ENCODE measurements around the gene HOXC10. TPM values are rescaled to one million over a fixed set of nuclear protein-coding genes. Genes with fewer than 3 reads are reported as not detected.
A peak's percentile ranks its signal among the peaks of the same experiment; 100 is the strongest.

The HOXC10 gene
- total RNA-seq, 1 experiment from 2014 or later, result not detected

DNA sequence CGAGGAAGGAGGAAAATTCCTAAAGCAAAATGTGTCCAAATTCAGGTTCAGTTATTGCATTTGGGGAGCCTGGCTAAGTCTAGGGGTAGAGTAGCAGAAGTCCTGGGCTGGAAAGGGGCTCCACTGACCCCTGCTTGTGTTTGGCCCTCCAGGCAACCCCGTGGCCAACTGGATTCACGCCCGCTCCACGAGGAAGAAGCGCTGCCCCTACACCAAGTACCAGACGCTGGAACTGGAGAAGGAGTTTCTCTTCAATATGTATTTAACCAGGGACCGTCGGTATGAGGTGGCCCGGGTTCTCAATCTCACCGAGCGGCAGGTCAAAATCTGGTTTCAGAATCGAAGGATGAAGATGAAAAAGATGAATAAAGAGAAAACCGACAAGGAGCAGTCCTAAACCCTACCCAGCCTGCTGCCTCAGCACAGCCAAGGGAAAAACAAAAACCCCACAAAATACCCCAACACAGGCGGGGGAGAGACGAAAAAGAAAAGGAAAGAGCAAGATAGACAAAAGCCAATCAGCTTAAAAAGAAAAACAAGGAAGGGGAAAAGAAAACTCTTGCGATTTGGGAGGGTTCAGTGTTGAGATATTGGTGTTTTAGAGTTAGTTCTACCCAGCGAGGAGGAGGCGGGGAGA lies 17.4 kb downstream of the HOXC10 start:
- Histone ChIP-seq H3K27me3 (ENCODE audit: control insufficient read depth, insufficient read depth, low read length) (peaks cover 100% of the 10 kb centered on the region), H3K36me3 (replicated peaks; ENCODE audit: control insufficient read depth, insufficient read depth, low read length) (no peaks in the 10 kb centered on the region), H3K4me3 (ENCODE audit: insufficient read depth, low read depth, low read length) (no peak overlapping the region)
- DNase-seq, result no peak

DNA sequence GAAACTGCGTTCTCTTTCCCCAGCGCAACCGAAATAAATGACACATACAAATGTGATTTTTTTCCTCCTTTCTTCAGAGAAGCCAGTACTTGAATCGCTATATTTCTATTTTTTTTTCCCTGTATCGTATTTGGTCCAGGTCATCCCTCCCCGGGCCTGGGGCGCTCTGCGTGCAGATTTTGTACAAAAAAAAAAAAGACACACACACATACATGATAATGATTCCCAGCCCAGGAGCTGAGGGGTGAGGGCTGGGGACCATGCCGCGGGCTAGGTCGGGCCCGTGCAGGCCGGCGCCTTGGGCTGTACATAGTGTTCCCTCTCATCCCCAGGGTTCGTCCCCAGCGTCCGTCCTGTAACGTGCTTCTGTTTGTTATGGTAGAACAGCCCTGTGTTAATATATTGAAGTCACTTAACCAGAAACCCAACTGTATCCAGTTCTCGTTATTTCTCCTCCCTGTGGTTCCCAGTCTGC lies 18.0 kb downstream of the HOXC10 start:
- no peak for DNase-seq
- Histone ChIP-seq H3K36me3 (replicated peaks; ENCODE audit: control insufficient read depth, insufficient read depth, low read length) (no peaks in the 10 kb centered on the region), H3K27me3 (ENCODE audit: control insufficient read depth, insufficient read depth, low read length) (peaks cover 100% of the 10 kb centered on the region), H3K4me3 (ENCODE audit: insufficient read depth, low read depth, low read length) (no peak overlapping the region)

DNA sequence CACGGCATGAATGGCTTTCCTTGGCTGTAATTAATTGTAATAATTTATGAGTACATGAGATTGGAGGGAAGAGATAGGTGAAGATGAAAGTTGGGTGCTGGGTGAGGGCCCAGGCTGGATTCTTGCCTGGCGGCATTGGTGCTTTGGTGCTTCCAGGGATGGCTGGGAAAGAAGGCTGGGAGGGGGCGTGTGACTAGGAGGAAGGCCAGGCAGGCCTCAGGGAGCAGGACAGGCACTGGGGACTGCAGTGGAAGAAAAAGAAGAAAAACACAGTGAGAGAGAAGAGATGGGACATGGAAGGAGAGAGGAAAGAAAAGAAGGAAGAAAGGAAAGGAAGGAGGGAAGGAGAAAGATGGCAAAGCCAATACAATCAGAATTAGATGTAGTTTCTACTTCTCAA lies 18.7 kb downstream of the HOXC10 start:
- Histone ChIP-seq H3K4me3 (ENCODE audit: insufficient read depth, low read depth, low read length) (no peak overlapping the region), H3K27me3 (ENCODE audit: control insufficient read depth, insufficient read depth, low read length) (peaks cover 100% of the 10 kb centered on the region), H3K36me3 (replicated peaks; ENCODE audit: control insufficient read depth, insufficient read depth, low read length) (no peaks in the 10 kb centered on the region)
- no peak for DNase-seq

DNA sequence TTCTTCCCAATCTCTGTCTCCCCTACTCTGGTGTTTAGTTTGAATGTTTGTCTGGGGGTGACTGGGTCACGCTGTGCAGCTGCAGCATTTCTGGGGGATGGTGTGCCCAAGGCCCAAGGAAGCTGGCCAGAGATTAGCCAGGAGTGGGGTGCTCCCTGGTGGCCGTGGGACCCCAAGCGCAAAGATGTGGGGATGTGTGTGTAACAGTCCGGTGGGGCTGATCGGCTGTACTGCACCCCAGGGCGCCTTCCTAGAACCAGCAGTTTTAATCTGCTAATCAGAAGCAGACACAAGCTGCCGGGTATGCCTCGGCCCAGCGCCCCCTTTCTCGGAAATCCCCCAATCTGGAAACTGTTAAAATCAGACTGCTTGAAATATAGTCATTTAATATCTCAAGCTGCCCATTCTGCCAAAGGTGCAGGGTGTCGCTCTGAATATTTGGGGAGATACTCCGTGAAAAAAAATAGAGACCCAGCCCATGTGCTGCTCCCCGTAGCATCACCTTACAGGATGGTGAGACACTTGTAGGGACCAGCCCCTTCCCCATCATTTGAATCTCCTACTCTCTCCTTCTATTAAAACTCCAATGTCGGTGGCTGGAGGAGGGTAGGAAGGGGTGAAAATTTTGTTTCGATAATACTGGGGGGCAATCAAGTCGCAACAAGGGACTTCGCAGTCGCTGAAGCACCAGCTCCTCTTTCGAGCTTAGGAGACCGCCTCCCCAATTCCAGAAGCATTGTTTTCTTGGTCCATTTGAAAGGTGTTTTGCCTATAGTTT lies 19.3 kb downstream of the HOXC10 start:
- Histone ChIP-seq H3K4me3 (ENCODE audit: insufficient read depth, low read depth, low read length) (no peak overlapping the region), H3K36me3 (replicated peaks; ENCODE audit: control insufficient read depth, insufficient read depth, low read length) (no peaks in the 10 kb centered on the region), H3K27me3 (ENCODE audit: control insufficient read depth, insufficient read depth, low read length) (peaks cover 100% of the 10 kb centered on the region)
- DNase-seq, result no peak

DNA sequence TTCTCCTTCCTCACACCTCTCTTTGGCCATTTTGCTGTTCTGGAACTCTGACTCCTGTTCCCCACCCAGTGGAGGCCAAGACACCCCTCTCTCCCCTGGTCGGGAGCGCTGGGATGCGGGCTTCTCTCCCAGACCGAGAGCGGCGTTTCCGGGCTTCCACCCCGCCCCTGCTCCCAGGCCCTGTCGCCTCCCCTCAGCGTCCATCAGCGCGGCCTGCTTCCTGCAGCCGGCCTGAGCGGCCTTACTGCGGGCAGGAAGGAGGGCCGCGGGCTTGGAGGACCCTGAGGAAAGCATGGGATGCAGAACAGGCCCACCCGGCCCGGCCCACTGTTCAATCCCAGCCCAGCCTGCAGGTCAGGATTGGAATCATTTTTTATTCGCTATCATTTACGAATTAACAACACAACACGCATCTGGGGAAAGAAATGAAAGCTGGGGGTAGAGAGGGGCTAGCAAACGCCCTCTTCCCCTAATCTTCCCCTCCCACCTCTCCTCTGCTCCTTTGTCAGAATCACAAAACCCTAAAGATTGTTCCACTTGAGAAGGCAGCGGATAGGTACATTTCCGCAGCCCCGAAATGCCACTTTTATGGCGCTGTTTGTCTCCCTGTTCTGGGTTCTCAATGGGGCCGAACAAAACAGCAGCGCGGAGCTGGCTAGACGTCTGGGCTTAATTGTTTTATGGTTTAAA lies 20.0 kb downstream of the HOXC10 start:
- peak; percentile 70 for DNase-seq
- peaks cover 100% of the 10 kb centered on the region for H3K27me3 ChIP-seq (ENCODE audit: control insufficient read depth, insufficient read depth, low read length)
- no peak overlapping the region for H3K4me3 ChIP-seq (ENCODE audit: insufficient read depth, low read depth, low read length)
- H3K36me3 ChIP-seq (replicated peaks; ENCODE audit: control insufficient read depth, insufficient read depth, low read length), result no peaks in the 10 kb centered on the region

DNA sequence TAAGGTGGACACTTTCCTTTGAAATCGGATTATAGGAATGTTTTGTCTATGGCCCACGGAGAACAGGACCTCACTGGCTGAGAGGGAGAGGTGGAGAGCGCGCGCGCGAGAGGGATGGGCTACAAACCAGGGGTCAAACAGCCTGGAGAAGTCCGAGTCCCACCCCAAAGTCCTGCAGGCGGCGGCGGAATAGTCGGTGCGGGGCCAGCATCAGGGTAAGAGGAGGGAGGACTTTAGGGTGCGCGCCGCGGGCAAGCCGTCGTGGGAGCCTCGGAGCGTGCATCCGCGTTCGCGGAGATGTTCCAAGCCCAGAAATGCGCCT lies 20.5 kb downstream of the HOXC10 start:
- Histone ChIP-seq H3K4me3 (ENCODE audit: insufficient read depth, low read depth, low read length) (no peak overlapping the region), H3K27me3 (ENCODE audit: control insufficient read depth, insufficient read depth, low read length) (peaks cover 100% of the 10 kb centered on the region), H3K36me3 (replicated peaks; ENCODE audit: control insufficient read depth, insufficient read depth, low read length) (no peaks in the 10 kb centered on the region)
- peak; percentile 65 for DNase-seq

DNA sequence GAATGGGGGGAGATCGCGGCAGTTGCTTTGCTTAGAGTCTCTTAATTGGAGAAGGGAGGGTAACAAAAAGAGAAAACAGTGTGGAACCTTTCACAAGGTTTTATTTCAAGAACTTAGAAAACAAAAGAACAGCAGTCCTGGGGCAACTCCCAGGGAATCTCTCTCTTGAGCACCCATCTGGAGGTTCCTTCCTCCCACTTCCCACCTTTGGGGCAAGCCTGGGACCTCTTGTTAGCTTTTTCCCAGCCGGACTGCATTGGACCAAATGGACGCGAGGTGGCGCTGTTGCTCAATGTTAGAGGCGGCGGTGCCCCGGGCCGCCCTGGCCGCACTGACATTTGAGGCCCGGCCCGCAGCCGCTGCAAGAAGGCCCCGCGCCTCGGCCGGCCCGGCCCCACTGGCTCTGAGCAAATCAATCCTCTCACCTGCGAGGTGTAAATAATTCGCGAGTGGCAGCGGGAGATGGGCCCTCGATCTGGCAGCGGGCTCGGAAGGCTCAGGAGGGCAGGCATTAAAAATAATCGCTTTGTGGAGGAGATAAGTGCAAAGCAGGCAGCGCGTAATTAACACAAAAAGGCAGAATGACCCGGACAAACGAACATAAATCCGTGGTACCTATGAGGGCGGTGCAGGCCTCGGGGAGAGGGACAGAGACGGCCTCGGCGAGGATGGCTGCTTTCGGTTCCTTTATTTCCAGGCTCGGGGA lies 21.1 kb downstream of the HOXC10 start:
- Histone ChIP-seq H3K27me3 (ENCODE audit: control insufficient read depth, insufficient read depth, low read length) (peaks cover 100% of the 10 kb centered on the region), H3K4me3 (ENCODE audit: insufficient read depth, low read depth, low read length) (no peak overlapping the region)

DNA sequence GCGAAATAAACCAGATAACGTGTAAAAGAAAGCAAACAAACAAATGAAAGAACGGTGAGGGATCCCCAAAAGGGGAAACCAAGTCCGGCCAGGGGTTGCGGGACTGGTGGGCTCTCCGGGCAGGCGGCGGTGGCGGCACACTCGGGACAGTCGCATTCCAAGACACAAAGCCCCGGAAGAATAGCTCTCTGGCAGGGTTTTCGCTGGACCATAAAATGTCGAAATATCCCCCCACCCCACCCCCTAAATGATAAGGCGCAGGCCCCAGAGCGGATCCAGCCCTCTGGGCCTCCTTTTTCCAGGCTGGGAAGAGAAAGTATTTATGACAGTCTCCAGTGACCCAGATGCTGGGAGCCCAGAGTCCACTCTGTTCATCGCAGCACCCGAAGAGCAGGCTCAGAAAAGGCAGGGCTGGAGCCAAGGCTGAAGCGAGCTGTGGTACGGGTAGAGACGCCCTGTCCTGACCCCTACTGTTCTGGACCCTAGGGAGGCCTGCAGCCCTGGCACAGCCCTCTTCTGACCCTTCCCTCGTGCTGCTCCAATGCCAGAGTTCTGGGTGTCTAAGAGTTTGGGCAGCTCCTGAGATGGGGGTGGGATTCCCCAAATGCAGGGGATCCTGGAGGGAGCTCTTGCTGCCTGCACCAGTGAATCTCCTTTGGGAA lies 21.7 kb downstream of the HOXC10 start:
- no peaks in the 10 kb centered on the region for H3K36me3 ChIP-seq (replicated peaks; ENCODE audit: control insufficient read depth, insufficient read depth, low read length)
- H3K27me3 ChIP-seq (ENCODE audit: control insufficient read depth, insufficient read depth, low read length), result peaks cover 100% of the 10 kb centered on the region
- H3K4me3 ChIP-seq (ENCODE audit: insufficient read depth, low read depth, low read length), result no peak overlapping the region
- no peak for DNase-seq

More for the DNA sequence above, 21.1 kb downstream of the HOXC10 start:
- DNase-seq, result peak; percentile 97
- no peaks in the 10 kb centered on the region for H3K36me3 ChIP-seq (replicated peaks; ENCODE audit: control insufficient read depth, insufficient read depth, low read length)

DNA sequence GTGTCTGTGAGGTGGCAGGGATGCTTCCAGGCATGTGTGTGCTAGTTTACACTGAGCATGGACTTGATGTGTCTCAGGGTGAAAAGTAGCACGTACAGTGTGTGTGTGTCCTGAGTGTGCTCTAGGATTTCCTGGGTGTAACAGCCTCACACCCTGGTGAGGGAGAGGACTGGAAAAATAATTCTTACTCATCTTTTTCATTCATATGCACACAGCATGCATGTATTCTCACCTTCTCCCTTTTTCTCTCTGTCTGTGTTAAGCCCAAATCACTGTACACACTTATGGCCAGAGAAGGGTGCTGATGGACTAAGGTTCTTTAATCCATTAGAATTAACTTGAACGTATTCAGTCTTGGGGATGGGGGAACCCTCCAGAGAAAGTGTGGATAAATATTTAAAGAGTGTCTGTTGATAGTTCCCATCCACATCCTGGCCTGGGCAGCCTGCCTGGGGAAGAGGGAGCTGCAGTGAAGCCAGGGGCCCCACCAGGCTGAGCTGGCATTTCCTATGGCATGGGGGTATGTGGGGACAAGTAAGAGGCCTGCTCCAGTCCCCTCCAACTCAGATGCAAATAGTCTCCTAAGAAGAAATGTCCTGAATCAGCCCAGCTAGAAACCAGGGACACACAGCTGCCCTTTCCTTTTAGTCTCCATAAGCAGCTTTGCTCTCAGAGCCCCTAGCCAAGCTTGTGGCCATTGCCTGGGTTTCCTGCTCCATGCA lies 22.8 kb downstream of the HOXC10 start:
- H3K36me3 ChIP-seq (replicated peaks; ENCODE audit: control insufficient read depth, insufficient read depth, low read length), result no peaks in the 10 kb centered on the region
- H3K4me3 ChIP-seq (ENCODE audit: insufficient read depth, low read depth, low read length), result no peak overlapping the region
- DNase-seq, result no peak
- H3K27me3 ChIP-seq (ENCODE audit: control insufficient read depth, insufficient read depth, low read length), result peaks cover 100% of the 10 kb centered on the region

DNA sequence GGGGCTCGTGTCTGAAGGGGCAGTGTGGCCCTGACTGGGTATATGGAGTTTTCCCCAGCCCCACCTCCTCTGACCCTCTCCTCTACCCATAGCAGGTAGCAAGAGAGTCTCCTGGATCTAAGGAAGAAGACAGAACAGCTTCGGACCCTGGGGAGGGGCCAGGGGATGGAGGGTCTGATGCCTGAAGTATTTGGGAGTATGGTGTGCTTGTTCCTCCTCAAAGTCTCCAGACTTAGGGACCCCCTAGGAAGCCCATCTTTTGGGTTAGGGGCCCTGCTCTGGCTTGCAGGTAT lies 23.3 kb downstream of the HOXC10 start:
- Histone ChIP-seq H3K27me3 (ENCODE audit: control insufficient read depth, insufficient read depth, low read length) (peaks cover 100% of the 10 kb centered on the region), H3K4me3 (ENCODE audit: insufficient read depth, low read depth, low read length) (no peak overlapping the region), H3K36me3 (replicated peaks; ENCODE audit: control insufficient read depth, insufficient read depth, low read length) (no peaks in the 10 kb centered on the region)
- no peak for DNase-seq

DNA sequence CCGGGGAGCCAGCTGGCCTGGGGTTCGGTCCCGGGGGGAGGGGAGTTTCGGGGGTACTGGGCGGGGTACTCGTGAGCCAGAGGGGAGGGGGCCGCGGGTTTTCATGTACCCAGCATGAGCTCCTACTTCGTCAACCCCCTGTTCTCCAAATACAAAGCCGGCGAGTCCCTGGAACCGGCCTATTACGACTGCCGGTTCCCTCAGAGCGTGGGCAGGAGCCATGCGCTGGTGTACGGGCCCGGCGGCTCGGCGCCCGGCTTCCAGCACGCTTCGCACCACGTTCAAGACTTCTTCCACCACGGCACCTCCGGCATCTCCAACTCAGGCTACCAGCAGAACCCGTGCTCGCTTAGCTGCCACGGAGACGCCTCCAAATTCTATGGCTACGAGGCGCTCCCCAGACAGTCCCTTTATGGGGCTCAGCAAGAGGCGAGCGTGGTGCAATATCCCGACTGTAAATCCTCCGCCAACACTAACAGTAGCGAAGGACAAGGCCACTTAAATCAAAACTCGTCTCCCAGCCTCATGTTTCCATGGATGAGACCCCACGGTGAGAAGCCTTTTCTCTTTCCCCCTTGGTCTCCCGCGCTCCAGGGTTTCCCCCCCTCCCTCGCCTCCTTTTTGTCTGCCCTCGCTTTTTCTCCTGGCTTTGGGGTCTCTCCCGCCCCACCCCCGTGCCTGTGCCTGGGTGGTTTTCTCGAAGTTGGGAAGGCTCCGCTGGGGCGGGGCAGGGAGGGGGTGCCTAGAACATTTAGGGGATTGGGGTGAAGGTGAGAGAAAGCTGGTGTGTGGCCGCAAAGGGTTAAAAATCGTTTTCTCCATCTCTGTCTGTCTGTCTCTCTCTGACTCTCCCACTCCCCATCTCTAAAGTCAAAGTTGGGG lies 24.5 kb downstream of the HOXC10 start:
- Histone ChIP-seq H3K36me3 (replicated peaks; ENCODE audit: control insufficient read depth, insufficient read depth, low read length) (no peaks in the 10 kb centered on the region), H3K4me3 (ENCODE audit: insufficient read depth, low read depth, low read length) (no peak overlapping the region), H3K27me3 (ENCODE audit: control insufficient read depth, insufficient read depth, low read length) (peaks cover 100% of the 10 kb centered on the region)
- DNase-seq, result peak; percentile 77

DNA sequence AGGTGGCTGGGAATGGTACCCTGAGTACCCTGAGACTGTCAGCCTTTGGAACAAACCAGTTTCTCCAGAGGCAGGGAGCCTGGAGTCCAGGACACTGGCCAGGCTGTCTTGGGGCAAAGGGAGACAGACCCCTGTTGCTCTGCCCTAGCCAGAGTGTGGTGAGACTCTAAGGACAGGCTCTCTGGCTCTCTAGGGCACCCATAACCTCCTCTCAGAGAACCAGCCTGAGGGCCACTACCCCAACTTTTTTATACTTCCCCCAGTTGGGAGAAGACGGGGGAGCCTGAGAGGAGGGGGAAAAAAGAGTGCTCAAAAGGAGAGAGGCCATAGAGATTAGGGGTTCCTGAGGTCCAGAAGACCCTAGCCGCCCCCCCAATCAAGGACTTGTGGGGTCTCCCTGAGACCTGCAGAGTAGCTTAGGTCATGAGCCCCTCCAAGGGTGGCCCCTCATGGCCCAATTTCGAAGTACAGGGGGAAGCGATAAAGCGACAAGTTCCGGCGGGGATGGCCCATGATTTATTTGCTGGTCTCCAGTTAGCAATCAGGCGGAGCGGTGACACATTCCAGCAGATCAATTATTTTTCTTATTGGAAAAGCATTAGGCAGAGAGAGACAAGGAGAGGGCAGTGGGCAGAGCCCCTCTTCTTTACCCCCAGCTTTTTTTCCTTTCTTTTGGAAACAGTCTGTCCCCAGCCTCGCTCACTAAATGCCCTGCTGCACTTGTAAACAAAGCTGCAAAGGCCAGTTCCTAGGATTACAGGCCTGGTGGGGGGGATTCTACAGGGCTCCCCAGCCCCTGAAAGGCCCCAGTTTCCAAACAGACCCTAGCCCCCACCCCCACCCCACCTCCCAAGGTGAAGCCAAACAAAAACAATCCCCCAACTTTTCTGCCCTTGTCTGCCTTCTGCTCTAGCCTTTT lies 25.4 kb downstream of the HOXC10 start:
- no peaks in the 10 kb centered on the region for H3K36me3 ChIP-seq (replicated peaks; ENCODE audit: control insufficient read depth, insufficient read depth, low read length)
- no peak overlapping the region for H3K4me3 ChIP-seq (ENCODE audit: insufficient read depth, low read depth, low read length)
- no peak for DNase-seq
- H3K27me3 ChIP-seq (ENCODE audit: control insufficient read depth, insufficient read depth, low read length), result peaks cover 100% of the 10 kb centered on the region
